HG02970 (cell line): ENCODE data around the gene NHSL2.
"Not testable (repeated sequence)": the region's sequence is repeated elsewhere in the genome, so short reads cannot be mapped to it uniquely, and the experiment has no call there.

Experiments used
- ATAC-seq: cut with Tn5 transposase; IDR thresholded peaks from one replicate; pipeline ENCODE4 v1.9.1; 2021; ENCODE audit warnings: mild to moderate bottlenecking, moderate library complexity, moderate number of reproducible peaks; ENCODE audit not compliant: unreplicated experiment, low FRiP score

Gene NHSL2

GRCh38 chrX:71922686-71923085 lies 12.0 kb downstream of the NHSL2 start:
- no peak for ATAC-seq

DNA sequence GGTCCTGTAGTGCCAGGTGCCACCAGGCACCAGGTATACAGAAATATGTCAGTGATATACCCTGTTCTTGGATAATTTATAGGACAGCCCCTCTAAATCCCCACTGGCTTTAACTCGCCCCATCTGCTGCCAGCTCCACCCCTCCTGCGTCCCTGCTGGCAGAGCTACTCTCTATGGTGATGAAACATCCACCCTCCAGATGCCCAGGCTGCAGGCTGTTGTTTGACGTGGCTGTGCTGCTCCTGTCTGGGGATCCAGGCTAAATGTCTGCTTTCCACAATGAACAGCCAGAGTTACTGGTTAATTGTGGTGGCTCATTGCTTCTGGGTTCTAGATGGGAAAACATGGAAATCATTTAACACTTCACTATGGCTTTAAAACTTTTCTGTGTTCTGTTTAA lies 12.9 kb downstream of the NHSL2 start:
- ATAC-seq = no peak

DNA sequence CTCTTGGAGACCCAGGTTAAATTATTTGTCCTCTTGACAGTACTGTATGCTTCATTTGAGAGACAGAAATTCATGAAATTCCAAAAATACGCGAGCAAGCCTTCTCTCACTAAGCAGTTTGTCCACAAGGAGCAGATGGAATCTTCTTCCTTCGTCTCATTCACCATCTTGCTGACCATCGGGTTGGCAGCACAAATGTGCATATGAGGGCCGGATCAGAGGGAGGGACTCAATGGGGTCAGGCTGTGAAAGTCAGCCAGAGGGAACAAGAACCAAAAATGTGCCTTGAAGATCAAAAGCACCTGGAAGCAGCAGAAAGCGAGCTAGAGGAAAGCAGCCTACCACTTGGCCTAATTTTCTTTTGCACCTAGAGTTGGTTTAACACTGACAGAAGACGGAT lies 16.4 kb downstream of the NHSL2 start:
- ATAC-seq = no peak

GRCh38 chrX:71928856-71929255 lies 18.2 kb downstream of the NHSL2 start:
- ATAC-seq = no peak

DNA sequence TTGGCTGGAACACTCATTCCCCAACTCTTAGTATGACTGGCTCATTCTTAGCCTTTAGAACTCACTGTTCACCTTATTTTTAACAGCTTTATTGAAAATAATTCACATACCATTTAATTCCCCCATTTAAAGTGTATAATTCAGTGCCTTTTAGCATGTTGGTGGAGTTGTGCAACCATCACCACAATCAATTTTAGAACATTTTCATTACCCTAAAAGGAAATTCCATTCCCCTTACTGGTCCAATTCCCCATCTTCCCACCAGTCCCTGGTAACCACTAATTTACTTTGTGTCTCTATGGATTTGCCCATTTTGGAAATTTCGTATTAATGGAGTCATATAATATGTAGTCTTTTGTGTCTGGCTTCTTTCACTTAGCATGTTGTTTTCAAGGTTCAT lies 19.7 kb downstream of the NHSL2 start:
- ATAC-seq = no peak

GRCh38 chrX:71935476-71935875 lies 24.8 kb downstream of the NHSL2 start:
- ATAC-seq = no peak

DNA sequence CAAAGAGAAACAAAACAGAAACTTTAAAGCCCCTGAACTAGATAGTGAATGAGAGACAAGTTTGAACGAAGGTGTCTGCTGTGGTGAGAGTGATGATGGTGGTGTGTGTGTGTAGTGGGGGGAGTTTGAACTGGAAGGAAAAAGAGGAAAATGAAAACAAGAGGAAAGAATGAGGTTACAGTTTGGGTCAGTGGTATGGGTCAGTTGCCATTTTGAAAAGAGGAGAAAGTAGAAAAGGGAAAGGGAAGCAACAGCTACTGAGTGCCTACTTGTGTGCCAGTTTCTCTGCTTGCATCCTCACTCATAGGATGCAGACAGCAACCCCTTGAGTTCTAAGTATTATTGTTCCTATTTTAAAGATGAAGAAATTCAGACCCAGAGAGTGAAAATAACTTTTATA lies 26.0 kb downstream of the NHSL2 start:
- no peak for ATAC-seq

GRCh38 chrX:71938371-71938770 lies 27.7 kb downstream of the NHSL2 start:
- ATAC-seq = no peak

DNA sequence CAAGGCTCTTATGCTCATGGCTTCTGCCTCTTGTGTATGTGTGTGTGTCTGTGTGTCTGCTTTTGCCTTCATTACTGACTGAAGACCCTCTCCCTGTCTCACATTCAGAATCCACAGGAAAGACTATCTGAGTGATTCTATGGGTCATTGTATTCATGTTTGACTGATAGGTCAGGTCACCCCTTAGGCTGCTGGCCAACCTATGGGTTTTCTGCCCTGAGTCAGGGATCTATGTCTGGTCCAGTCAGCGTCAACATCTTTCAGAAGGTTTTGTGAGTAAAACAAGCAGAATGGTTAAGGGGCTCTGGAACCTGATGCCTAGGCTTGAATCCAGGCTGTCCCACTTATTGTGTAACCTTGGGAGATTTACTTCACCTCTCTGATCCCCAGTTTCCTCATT lies 30.5 kb downstream of the NHSL2 start:
- ATAC-seq = no peak

DNA sequence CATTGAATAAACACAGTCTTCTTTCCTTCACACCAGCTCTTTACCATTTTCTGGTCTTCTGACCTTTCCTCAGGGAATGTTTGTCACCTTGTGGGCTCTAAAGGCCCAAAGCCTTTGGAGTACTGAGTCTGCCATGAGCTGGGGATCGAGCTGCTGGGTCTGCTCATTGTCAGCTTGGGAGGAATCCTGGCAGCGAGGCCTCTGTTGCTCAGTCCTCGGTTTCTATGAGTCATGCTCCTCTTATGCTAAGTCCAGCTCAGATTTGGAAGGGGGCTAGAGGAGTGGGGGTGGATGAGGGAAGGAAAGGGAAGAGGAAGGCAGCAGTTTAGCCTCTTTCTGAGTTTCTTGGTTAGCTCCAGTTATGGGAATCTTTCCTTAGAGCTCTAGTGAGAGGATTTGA lies 31.1 kb downstream of the NHSL2 start:
- ATAC-seq = no peak

DNA sequence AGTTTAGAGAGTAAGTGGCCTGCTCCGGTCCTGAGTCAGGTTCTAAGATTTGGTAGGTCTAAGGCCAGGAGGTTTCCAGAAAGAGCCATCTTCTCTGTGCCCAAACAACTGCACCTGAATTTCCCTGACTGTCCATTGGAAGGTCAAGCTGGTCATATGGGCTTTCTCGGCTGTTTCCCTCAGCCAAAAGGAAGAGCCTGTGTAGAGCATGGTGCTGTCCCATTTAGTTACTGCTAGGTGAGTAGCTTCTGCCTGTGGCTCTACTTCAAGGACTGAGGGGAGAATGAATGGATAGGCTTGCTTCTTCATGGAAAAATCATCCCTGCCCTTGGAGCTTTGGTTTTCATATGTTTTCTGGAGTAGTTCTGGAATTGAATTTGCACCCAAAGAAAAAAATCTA lies 33.7 kb downstream of the NHSL2 start:
- no peak for ATAC-seq

DNA sequence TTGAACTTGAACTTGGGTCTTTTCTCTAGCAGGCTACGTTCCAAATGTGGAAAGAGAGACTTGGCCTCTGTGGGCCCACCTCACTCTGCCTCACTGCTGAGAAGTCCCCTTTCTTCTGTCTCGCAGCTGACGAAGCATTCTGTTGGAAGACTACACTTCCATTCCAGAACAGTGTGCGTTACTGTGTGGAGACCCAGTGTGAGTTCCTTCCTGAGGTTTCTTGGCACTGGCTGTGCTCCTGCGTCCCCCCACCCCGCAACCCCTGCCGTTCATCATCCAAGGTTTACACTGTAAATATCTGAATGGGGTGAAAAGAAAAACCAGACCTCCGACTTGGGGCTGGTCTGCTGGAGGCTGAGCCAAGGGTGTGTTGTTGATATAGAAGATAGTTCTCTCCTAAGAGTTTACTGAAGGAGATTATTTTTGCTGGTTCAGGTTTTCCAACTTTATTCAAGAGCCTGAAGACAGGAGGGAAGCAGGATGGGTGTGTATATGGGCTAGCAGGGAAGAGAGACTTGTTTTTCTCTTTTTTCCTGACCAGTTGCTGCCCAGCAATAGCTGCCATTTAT lies 34.7 kb downstream of the NHSL2 start:
- ATAC-seq = no peak

DNA sequence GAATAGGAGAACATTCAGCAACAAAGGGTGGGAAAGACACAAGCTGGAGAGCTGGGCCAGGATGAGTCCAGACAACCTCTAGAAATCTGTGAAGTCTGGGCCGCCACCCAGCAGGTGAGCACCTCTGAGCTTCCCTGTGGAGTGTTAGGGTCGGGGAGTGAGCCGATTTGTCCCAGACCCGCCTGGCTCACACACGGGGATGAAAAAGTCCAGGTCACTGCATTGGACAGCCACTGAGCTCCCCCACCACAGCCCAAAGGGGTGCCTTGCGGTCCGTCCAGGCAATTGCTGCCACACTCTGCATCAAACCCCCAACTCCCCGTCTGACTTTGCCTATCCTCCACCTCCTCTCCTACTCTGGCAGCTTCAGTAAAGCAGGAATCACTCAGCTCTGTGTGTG lies 38.7 kb downstream of the NHSL2 start:
- ATAC-seq = no peak

GRCh38 chrX:71949844-71950445 lies 39.3 kb downstream of the NHSL2 start:
- no peak for ATAC-seq

DNA sequence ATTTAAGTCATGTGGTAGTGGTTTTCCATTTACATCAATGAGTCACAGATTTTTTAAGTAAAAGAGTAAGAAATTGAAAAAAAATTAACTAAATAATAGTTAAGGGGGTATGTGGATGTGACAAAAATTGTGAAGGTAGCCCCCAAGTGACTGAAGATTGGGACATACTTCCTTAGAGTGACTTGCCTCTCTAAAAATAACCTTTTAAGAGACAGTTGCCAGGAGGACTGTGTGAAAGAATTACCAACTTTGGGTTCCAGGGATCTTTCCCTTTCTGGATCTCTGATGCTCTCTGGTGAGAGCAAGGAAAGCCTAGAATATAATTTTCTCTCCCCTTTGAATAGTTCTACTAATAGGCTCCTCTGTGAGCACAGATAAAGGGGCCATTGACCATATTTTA lies 42.7 kb downstream of the NHSL2 start:
- ATAC-seq = no peak

- no peak for ATAC-seq
Observed at GRCh38 chrX:71953946-71954345, 43.3 kb downstream of the NHSL2 start.

DNA sequence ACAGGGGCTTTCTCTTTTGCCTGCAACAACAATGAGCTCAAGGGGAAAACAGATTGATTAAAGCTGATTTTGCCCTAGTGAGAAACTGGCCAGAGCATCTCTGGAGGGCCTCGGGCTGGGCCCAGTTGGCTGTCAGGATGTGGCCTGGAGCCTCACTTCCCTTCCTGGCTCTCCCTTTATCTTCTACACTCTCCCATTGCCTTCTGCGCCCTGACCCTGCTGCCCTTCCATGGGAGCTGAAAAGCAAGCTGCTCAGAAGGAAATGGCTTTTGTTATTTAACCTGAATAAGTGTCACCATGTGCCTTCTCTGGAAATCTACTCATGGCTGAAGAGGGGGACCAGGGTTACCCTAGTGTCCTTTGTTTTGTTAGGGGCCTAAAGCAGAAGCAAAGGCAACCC lies 43.8 kb downstream of the NHSL2 start:
- no peak for ATAC-seq

- ATAC-seq = no peak
Observed at GRCh38 chrX:71955530-71956120, 45.0 kb downstream of the NHSL2 start.

GRCh38 chrX:71958281-71958675 lies 47.6 kb downstream of the NHSL2 start:
- no peak for ATAC-seq

GRCh38 chrX:71964184-71964583 lies 53.5 kb downstream of the NHSL2 start:
- not testable (repeated sequence) for ATAC-seq

DNA sequence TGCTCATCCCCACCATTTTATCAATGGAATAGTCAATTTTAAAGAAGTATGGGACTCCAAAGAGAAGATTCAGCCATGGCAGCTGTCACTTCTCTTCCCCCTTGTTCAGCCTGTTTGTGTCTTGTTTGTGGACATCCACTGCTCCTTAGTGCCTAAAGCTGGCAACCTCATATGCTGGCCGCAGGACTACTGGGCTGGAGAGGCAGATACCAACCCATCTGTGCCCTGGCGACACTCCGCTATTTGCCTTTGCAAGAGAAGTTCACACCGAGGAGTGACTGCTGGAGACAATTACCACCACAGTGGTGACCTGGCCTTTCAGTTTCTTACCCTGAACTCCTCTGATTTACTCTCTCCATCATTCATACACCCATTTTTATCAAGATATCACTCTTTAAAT lies 64.3 kb downstream of the NHSL2 start:
- ATAC-seq = no peak

DNA sequence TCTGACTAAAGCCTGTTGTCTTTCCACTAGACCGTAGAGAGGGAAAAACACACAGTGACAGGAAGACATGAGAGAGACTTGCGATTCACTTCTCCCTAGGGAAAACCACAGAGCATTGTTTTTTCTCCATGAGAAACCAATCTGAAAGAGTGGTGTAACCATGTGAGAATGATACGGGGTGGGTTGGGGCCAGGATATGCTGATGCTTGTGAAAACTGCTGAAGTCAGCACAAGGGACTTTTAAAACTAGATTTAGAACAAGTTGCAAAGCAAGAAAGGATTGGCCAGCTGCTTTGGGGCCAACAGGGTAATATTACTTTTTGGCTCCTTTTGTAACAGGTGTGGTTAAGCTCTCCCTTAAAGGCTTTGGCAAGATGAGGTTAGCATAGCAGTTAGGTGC lies 66.1 kb downstream of the NHSL2 start:
- no peak for ATAC-seq
